Measurements from ENCODE around the gene GSK3B. TPM values are rescaled to one million over a fixed set of nuclear protein-coding genes. Genes with fewer than 3 reads are reported as not detected.
A peak's percentile ranks its signal among the peaks of the same experiment; 100 is the strongest.

Gene GSK3B
- total RNA-seq, 1 donor from 2014 or later = 65.4 TPM

DNA sequence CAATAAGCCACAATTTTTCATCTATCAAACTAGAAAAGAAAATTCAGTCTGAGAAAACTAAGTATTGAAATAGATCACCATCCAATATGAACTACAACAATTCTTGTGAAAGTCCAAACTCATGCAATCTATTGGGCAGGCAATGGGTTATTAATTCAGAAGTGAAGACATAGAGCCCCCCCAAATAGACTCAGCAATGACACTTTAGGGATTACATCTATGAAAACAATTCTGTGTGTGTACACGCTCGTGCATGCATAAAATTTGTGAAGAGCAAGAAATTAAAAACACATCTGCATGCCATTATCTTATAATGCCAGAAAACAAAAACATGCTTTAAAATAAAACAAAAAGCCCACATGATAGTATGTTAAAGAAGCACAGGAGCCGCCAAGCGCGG is 161.0 kb downstream of the GSK3B start:
- Mint-ChIP-seq H3K4me1 (peaks cover 6% of the 10 kb centered on the region), H3K27me3 (ENCODE audit: low read depth) (no peaks in the 10 kb centered on the region), H3K36me3 (peaks cover 6% of the 10 kb centered on the region), H3K9me3 (peaks cover 5% of the 10 kb centered on the region), H3K27ac (no peak overlapping the region), H3K4me3 (no peak overlapping the region)
- DNase-seq (ENCODE audit: low spot score in 2 of 2, unreplicated experiment in 2 of 2) = no peak
- no peak for TF ChIP-seq CTCF (IDR thresholded peaks at IDR 0.05; ENCODE audit: unreplicated experiment)

DNA sequence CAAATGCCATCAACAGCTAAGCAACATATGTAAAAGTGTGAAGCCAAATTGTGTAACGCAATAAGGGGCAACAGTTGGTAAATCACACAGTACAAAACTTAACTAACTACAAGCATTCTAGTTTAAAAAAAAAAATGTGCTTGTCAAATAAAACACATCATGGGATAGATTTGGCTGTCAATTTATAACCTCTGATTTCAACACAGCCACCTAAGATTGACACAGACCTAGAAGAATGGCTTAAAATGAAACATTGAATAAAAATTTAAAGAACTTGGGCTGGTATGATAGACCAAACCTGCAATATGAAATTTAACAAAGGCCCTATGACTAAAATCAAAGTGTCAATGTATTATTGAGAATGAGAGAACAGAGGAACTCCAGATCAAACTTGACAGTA is 164.0 kb downstream of the GSK3B start:
- no peak for TF ChIP-seq CTCF (IDR thresholded peaks at IDR 0.05; ENCODE audit: unreplicated experiment)
- Mint-ChIP-seq H3K27me3 (ENCODE audit: low read depth) (no peaks in the 10 kb centered on the region), H3K4me3 (no peak overlapping the region)

GRCh38 chr3:119927190-119927589 is 167.1 kb downstream of the GSK3B start:
- no peak for DNase-seq (ENCODE audit: low spot score in 2 of 2, unreplicated experiment in 2 of 2)
- H3K36me3 Mint-ChIP-seq = no peaks in the 10 kb centered on the region
- no peak overlapping the region for H3K27ac Mint-ChIP-seq
- no peak for TF ChIP-seq CTCF (IDR thresholded peaks at IDR 0.05; ENCODE audit: unreplicated experiment)
- no peak overlapping the region for H3K4me3 Mint-ChIP-seq
- no peaks in the 10 kb centered on the region for H3K27me3 Mint-ChIP-seq (ENCODE audit: low read depth)
- H3K9me3 Mint-ChIP-seq = no peaks in the 10 kb centered on the region
- no peaks in the 10 kb centered on the region for H3K4me1 Mint-ChIP-seq

More for the DNA sequence above, 164.0 kb downstream of the GSK3B start:
- DNase-seq (ENCODE audit: low spot score in 2 of 2, unreplicated experiment in 2 of 2) = no peak
- Mint-ChIP-seq H3K36me3 (no peaks in the 10 kb centered on the region), H3K27ac (peak overlapping the region; percentile 40), H3K4me1 (no peaks in the 10 kb centered on the region), H3K9me3 (no peaks in the 10 kb centered on the region)

DNA sequence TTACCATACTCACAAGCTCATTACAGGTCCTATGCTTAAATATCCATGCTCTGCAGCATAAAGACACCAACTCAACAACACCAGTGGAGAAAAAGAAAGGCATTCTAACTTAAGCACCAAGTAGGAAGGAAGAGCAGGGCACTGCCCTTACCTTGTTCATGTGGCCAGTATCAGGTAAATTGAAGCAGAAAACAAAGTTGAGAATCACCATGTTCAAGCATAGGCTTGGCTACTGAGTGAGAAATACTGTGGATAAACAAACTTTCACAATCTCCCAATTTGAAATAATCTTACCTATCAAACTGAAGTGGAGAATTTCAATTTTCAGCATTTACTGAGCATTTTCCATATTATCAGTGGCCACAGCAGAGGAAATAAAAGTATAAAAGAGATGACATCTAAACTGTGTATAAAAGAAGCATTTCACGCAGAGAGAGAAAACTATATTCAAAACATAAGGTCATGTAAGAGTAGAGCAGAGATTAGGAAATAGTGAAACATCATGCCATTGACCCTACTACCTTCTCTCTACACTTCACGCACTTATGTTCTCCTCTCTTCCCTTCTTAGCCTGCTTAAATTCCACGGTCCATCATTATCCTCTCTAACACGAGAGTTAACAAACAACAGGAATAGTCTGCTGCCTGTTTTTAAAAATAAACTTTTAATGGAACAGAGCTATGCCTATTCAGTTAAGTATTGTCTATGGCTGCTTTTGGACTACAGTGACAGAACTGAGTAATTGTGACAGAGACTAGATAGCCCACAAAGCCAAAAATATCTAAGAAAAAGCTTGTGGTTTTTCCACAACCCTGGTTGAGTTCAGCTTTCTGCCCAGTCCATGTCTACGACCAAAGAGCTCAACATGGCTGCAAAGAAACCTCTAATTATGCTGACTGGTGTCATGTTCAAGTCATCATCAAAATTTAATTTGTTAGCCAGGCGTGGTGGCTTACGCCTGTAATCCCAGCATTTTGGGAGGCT is 169.8 kb downstream of the GSK3B start:
- Mint-ChIP-seq H3K4me1 (no peaks in the 10 kb centered on the region), H3K27ac (no peak overlapping the region), H3K4me3 (no peak overlapping the region), H3K36me3 (peaks cover 17% of the 10 kb centered on the region), H3K9me3 (peaks cover 12% of the 10 kb centered on the region), H3K27me3 (ENCODE audit: low read depth) (no peaks in the 10 kb centered on the region)
- DNase-seq (ENCODE audit: low spot score in 2 of 2, unreplicated experiment in 2 of 2) = no peak
- no peak for TF ChIP-seq CTCF (IDR thresholded peaks at IDR 0.05; ENCODE audit: unreplicated experiment)

DNA sequence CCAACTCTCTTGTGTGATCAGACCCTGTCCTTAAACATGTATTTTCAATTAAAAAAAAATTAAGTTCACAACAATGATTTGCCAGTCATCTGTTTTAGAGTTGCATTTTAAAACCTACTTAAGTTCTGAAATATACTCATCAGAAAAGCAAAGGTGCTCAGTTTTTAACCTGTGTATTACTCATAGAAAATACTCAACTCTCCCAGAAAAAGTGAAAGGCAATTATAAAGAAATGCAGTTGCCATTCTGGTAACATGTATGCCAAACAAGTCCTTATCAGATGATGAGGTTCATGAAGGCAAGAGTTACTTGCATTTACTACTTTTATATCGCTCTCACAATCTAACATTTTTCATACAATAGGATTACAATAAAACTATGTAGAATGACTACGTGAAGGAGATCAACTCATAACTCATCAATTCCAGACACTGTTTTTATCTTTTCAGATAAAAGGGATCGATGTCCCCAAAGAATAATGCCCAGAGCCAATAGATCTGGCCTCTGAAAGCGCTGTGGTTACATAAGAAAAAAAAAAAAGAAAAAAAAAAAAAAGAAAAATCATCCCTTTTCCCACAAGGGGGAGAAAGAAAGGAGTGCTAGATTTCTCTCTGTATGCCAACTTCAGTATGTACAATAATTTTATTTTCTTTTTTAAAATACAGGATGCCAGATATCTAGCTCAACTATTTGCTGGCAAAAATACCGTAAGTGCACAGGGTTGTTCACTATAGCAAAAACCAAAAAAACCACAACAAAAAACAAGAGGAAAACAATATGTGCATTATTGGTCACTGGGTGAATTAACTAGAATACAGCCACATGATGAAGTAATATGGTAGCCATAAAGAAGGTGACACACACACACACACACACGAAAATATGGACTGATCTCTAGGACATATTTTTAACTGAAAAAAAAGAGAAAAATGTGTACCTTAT is 175.0 kb downstream of the GSK3B start:
- peaks cover 26% of the 10 kb centered on the region for H3K36me3 Mint-ChIP-seq
- H3K27me3 Mint-ChIP-seq (ENCODE audit: low read depth) = no peaks in the 10 kb centered on the region
- peaks cover 28% of the 10 kb centered on the region for H3K4me1 Mint-ChIP-seq
- no peak for TF ChIP-seq CTCF (IDR thresholded peaks at IDR 0.05; ENCODE audit: unreplicated experiment)
- no peak overlapping the region for H3K27ac Mint-ChIP-seq
- H3K4me3 Mint-ChIP-seq = no peak overlapping the region
- H3K9me3 Mint-ChIP-seq = peaks cover 12% of the 10 kb centered on the region
- DNase-seq (ENCODE audit: low spot score in 2 of 2, unreplicated experiment in 2 of 2) = no peak
